GM11168 (cell line): ENCODE results near the gene MAPK14.

ENCODE experiments used
- in situ Hi-C: fragments of 300-500 bp; cut with MboI; formaldehyde crosslinking; loops from one replicate; pipeline ENCODE4 v1.12.0; 2022; ENCODE audit warnings: low sequenced_read_pairs; ENCODE audit not compliant: unreplicated experiment

Gene MAPK14

DNA sequence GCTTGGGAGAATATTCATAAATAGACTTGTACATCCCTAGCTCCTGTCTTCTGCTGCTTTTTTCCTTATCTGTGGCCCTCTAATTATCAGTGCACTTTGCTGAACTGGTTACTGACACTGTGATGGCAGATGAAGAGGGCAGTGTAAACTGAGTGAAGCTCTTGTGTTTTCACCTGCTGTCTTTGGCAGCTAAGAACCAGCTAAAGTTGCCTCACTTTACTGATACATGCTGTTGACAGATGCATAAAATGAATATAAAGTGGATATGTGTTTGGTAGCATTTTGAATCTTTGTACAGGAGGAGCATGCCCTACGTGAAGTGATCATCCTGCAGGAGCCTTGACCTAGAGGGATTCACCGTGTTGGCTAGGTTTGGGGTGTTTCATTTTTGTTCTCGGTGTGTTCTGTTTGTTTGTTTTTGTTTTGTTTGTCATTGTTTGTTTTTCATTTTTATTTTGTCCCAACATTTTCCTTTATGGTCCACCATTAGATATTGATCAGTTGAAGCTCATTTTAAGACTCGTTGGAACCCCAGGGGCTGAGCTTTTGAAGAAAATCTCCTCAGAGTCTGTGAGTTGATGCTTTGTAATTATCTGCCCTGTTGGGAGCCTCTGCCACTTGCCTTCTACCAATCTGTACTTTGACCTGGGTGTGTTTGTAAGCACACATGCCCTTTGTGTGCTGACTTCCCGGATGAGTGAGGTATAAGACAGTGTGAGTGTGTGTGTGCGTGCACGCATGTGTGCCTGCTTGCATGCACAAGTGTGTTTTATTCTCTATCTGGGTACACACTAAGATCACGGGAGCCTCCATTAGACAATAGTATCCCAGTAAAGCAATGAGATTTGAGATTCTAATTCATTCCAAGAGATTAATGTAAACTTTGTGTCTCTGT is 68.1 kb downstream of the MAPK14 start:
- in situ Hi-C loops, result loop anchor here (5.0 kb wide), 1 partner anchor 68 kb away; the partner anchor contains the start of gene MAPK14

DNA sequence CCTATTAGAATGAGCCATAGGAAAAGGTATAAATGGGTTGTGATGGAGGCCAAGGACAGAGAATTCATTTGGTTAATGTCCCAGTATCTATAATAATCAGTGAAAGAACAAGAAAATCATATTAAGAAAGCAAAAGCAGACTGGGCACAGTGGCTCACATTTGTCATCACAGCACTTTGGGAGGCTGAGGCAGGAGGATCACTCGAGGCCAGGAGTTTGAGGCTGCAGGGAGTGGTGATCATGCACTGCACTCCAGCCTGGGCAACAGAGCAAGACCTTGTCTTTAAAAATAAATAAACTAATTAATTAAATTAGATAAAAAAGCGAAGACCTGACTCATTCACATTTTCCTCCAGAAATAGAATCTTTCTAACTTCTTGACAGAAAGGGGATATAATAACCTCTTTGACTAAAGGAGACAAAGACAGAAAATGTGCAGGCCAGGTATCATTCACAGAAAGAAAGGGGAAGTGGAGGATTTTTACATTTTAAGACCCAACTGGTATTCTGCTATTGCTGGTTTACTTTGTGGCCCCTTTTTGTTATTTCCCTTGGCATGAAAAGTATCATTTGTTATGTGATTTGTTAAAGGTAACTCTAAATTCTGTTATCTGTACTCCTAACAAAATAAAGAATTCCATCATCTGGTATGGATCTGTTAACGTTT is 70.8 kb downstream of the MAPK14 start:
- in situ Hi-C loops, result loop anchor here (5.0 kb wide), 1 partner anchor 71 kb away; the partner anchor contains the start of gene MAPK14

DNA sequence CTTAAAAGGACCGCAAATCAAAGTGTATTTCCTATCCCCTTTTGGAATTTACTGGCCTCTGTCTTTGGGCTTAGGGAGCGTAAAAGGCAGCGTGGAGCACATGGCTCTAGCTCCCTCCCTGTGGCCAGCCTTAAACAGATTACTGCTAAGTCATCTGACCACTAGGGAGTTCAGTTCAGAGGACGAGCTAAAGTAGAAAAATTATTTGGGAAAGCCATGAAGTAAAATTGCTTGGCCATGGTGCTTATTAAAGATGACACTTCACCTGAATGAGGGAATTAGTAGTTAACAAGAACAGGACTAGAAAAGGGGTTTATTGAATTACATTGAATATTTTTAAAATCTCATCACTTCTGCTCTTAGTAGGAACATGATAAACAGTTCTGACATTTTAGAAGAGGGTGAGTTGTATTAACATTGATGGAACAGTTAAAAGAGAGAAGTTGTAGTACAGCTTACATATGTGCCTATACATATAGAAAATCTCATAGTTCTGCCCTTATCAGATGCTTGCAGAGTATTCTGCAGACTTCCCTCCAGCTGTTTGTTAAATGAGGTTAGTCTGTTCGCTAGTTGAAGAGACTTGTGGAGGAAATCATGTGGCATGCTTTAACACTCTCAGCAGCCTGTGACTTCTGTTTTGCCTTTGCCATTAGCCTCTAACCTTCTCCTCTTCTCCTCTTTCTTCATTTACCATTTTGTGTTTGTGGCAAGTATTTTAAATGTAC is 71.5 kb downstream of the MAPK14 start:
- in situ Hi-C loops, result loop anchor here (5.0 kb wide), 1 partner anchor 72 kb away; the partner anchor contains the start of gene MAPK14

DNA sequence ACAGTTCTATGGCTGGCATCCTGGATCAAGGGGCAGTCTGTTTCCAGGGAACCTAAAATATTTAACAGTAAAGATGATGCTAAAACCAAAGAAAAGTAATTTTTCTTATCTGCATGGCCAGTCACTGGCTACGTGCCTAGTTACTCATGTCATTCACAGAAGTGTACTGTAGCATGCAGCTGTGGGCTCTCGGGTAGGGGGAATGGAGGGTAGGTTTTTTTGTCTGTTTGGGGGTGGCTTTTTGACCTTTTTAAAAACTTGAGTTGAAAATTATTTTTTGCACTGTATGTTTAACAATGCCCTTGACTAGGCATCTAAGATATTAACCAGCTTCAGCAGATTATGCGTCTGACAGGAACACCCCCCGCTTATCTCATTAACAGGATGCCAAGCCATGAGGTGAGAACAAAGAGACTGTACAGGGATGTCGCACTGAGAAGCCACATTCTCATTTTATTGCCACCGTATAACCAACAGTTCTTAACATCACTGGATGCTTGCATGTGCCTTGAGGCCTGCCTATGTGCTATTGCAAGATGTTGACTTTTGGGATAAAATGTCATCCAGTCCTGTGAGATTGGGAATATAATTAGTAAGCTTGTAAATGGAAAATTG is 72.4 kb downstream of the MAPK14 start:
- in situ Hi-C loops, result loop anchor here (5.0 kb wide), 1 partner anchor 73 kb away; the partner anchor contains the start of gene MAPK14

DNA sequence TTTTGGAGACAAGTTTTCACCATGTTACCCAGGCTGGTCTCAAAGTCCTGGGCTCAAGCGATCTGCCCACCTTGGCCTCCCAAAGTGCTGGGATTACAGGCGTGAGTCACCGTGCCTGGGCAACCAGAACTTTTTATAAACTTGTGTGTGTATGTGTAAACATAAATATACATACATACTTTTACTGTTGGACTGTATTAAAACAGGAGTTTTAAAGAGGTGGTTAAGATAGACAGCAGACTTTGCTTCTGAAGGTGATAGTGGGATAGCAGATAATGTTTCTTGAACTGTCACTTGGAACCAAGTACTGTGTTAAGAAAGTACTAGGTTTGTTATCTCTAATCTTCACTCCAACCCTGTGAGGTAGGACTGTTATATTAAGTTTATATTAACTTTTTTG is 74.1 kb downstream of the MAPK14 start:
- in situ Hi-C loops, result no loop called here

DNA sequence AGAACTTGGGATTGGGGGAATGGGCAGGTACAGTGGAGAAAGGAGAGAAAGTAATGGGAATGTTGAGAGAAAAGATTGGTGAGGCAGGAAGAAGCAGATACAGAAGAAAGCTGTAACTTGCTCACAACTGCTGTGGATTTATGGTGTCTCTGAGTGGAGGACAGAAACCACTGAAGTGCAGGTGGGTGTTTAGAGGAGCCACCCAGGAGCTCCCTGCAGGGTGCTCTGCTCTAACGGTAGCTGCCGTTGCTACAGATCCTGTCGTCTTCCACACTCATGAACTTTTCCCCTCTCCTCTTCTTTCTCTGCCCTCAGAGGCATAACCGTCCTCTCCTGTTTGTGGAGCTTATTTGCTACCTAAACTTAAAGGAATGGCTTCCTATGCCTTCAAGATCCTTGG is 75.2 kb downstream of the MAPK14 start:
- in situ Hi-C loops, result no loop called here

DNA sequence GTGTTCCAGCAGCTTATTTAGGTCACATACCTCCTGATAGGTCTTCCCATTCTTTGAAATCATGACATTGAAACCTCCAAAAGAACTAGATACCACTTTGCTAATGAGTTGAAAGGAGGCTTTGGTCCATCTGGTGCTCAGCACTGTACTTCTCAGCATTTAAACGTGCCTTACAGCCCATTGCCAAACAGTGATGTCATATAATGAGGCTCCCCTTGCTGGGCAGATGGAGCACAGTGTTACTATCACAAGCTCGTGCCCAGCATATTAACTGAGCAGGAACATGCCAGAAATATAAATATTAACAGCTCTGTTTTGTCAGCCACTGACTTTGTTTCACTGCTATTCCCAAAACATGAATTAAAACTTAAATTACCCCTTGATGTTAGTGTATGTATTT is 77.2 kb downstream of the MAPK14 start:
- in situ Hi-C loops, result no loop called here

DNA sequence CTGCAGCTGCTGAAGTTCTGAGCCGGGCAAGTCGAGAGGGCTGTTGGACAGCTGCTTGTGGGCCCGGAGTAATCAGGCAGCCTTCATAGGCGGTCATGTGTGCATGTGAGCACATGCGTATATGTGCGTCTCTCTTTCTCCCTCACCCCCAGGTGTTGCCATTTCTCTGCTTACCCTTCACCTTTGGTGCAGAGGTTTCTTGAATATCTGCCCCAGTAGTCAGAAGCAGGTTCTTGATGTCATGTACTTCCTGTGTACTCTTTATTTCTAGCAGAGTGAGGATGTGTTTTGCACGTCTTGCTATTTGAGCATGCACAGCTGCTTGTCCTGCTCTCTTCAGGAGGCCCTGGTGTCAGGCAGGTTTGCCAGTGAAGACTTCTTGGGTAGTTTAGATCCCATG is 81.5 kb downstream of the MAPK14 start:
- in situ Hi-C loops, result no loop called here

DNA sequence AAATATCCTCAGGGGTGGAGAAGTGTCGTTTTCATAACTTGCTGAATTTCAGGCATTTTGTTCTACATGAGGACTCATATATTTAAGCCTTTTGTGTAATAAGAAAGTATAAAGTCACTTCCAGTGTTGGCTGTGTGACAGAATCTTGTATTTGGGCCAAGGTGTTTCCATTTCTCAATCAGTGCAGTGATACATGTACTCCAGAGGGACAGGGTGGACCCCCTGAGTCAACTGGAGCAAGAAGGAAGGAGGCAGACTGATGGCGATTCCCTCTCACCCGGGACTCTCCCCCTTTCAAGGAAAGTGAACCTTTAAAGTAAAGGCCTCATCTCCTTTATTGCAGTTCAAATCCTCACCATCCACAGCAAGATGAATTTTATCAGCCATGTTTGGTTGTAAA is 82.4 kb downstream of the MAPK14 start:
- in situ Hi-C loops, result no loop called here

DNA sequence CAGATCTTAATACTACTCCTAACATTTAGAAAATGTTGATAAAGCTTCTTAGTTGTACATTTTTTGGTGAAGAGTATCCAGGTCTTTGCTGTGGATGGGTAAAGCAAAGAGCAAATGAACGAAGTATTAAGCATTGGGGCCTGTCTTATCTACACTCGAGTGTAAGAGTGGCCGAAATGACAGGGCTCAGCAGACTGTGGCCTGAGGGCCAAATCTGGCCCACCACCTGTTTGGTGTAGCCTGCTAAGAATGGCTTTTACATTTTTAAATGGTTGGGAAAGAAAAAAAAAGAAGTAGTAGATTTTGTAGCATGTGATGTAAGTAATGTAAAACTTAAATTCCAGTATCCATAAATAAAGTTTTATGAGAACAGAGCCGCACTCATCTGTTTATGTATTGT is 83.3 kb downstream of the MAPK14 start:
- in situ Hi-C loops, result no loop called here

DNA sequence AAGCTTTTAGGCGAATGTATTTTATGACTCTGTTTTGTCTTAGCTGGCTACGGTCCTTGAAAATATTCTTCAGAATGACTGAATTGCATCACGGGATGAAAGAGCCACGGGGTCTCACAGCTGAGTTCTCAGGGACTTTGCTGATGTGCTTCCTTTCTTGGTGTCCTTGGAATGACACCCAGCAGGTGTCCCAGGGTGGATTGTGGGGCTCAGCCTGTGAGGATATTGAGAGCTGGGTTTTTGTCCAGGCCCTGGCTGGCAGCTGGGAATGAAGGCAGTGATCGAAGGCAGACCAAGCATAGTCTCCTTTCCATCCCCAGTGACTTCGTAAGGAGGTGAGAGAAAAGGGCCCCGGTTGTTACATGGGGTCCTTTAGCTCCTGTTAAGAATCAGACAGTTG is 83.9 kb downstream of the MAPK14 start:
- in situ Hi-C loops, result no loop called here

DNA sequence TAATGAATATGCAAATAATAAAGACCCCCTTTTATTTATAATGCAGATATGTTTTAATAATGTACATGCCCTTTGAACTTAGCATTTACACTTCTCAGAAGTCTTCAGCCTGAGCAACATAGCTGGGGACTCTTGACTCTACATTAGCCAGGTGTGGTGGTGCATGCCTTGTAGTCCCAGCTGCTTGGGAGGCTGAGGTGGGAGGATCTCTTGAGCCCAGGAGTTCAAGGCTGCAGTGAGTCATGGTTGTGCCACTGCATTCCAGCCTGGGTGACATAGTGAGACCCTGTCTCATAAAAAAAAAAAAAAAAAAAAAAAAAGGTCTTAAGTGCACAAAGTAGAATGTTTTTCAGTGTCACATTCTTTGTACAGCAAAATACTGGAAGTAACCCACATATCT is 85.4 kb downstream of the MAPK14 start:
- in situ Hi-C loops, result no loop called here

DNA sequence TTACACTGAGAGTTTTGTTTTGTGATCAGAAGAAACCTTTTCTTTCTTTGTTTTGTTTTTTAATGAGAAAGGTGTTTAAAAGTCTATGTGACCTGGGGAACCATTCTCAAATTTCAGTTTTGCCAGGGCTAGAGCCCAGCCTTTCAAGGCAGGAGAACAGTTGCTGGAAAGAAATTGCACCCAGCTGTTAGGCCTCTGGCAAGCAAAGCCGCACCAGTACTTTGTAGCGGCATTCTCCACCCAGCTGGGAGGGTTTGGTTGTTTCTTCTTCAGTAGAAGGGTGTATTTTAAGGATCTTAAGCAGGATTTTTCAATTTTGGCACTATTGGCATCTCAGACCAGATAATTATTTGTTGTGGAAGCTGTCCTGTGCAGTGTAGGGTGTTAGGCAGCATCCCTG is 86.1 kb downstream of the MAPK14 start:
- in situ Hi-C loops, result no loop called here

DNA sequence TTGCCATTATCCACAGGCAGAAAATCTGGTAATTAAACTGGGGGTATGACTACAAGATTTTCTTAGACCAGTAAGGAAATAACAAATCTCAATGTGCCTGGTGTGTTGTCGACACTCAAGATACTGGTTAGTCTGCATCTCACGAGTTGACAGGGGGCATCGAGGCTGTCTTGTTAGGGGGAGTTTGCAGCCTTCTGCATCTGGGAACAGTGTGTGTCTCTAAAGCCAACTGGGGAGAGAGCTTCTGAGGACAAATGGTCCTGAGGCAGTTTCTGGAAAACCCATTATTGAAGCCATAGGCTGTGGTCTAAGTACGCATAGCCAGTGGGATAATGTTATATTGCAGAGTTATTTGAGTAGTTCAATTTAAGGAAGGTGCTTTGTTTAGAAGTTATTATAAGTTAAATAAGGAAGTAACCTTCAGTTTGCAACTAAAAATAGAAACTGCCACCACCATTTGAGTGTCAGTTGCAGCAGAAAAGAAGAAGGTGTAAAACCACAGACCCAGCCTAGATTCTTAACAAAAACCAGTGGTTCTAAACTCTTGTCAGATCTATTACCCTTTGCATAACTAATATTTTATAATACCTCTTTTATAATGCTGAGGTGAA is 87.3 kb downstream of the MAPK14 start:
- in situ Hi-C loops, result no loop called here

DNA sequence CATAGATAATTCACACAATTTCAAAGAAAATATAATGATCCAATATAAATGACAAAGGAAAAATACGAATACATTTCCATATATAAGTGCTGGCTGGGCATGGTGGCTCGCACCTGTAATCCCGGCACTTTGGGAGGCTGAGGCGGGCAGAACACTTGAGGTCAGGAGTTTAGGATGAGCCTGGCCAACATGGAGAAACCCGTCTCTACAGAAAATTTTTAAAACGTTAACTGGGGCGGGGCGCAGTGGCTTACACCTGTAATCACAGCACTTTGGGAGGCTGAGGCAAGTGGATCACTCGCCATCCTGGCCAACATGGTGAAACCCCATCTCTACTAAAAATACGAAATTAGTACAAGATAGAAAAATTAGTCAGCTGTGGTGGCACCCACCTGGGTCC is 87.8 kb downstream of the MAPK14 start:
- in situ Hi-C loops, result no loop called here

DNA sequence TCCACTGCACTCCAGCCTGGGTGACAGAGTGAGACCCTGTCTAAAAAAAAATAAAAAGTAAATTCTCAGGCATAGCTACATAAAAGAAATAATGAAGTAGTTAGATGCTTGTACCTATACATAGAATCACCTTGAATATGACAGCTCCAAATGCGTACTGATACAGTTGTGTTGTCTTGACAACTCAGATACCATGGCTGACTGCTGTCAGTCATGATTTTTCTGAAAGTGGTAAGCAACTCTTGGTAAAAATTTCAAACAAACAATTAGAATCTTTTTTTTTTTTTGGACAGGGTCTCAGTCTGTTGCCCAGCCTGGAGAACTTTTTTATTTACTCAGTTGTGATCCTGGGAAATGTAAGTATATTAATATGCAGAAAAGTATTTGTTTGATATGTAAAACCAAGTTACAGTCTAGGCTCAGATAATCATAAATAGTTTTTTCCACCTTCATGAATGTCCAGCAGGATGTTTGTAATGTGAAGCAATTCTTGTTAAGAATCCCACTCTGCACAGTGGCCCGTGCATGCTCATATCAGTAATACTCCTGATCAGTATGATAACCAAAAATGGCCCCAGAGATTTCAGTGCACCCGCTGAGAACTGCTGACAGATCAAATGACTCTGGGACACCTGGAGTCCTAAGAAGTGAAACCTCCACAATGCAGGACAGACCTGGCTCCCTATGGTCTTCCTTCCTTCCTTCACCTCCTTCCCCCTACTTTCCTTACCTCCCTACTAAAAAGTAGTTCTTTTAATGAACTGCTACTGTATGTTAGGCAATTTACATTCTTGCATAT is 88.7 kb downstream of the MAPK14 start:
- in situ Hi-C loops, result no loop called here

DNA sequence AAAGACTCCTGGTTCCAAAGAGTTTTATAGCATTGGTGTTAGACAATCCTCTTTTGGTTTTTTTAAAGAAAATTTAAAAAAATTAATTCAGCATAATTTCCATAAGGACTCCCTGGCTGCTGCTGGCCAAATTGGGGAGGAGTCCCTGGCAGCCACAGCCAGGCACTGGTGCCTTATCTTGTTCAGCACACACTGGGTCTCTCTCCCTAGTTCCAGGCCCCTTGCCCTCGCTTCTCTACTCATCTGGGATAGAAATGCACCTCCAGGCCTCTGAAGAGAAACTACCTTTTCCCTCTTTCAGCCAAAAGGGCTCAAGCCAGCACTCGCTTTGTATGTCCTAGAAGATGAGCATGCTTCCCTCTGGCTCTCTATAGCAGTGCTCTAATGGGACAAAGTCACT is 89.3 kb downstream of the MAPK14 start:
- in situ Hi-C loops, result no loop called here

DNA sequence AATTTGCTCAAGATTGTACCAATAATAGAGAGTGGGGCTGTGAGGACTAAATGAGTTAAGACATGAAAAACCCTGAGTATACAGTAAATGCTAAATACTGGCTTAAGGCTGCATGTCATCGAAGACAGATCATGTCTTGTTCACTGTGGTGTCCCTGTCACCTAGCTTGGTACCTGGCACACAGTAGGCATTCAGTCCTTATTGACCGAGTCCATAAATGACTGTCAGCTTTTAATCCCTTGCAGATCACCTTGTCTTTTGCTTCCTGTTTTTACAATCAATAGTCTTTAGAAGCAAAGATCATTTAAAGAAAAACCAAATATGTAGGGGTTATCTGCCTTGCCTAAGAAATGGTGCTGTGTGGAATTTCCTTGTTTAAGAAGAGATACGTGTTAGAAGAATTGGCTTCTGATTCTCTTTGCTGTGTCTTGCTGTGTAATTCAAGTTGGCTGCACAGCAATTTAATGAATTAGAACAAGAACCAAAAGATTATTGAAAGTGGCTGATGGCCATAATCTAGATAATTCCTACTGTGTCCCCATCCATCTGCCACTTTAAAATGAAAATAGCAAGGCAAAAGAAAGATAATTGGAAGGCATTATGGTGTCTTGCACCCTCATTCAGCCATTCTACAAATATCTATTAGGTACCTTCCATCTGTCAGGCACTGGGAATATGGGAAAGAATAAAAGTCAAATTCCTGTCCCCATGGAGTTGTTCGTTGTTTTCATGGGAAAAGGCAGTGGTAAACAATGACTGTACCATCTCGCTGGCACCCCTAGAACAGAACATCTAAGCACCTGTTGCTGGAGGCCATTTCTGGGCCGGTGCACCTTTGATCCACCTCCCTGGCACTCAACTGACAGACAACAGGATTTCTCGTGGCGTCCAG is 90.3 kb downstream of the MAPK14 start:
- in situ Hi-C loops, result no loop called here
